ENCODE measurements around the gene TP53RK.

- TF ChIP-seq, protein P1, sequence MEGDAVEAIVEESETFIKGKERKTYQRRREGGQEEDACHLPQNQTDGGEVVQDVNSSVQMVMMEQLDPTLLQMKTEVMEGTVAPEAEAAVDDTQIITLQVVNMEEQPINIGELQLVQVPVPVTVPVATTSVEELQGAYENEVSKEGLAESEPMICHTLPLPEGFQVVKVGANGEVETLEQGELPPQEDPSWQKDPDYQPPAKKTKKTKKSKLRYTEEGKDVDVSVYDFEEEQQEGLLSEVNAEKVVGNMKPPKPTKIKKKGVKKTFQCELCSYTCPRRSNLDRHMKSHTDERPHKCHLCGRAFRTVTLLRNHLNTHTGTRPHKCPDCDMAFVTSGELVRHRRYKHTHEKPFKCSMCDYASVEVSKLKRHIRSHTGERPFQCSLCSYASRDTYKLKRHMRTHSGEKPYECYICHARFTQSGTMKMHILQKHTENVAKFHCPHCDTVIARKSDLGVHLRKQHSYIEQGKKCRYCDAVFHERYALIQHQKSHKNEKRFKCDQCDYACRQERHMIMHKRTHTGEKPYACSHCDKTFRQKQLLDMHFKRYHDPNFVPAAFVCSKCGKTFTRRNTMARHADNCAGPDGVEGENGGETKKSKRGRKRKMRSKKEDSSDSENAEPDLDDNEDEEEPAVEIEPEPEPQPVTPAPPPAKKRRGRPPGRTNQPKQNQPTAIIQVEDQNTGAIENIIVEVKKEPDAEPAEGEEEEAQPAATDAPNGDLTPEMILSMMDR (IDR thresholded peaks at IDR 0.05), result no peak
- TF ChIP-seq POLR2A (IDR thresholded peaks at IDR 0.05) (no peak), POLR2AphosphoS5 (IDR thresholded peaks at IDR 0.05) (no peak), EP300 (IDR thresholded peaks at IDR 0.05) (no peak)
Measured at GRCh38 chr20:46723039-46723438, 33.8 kb upstream of the TP53RK start.

All from upper lobe of left lung (tissue), 4 donors.